A673 (cell line): ENCODE results near the gene TOR4A. TPM values are rescaled to one million over a fixed set of nuclear protein-coding genes. Genes with fewer than 3 reads are reported as not detected.

Source experiments
- BruUV-seq: library from RNA; stranded (reverse); fragments of 400-500 nt; replicated peaks from 2 replicates; lab custom pipeline; 2021; lab: Mats Ljungman, UMichigan
- CTCF ChIA-PET: fragments of 300-600 bp; sonication (Branson Sonifier 250); formaldehyde crosslinking; loops from one replicate; lab custom pipeline; 2022; ENCODE audit warnings: antibody characterized with exemption; lab: Charles Lee
- POLR2A ChIA-PET: fragments of 300-600 bp; sonication (Branson Sonifier 250); formaldehyde crosslinking; loops from one replicate; lab custom pipeline; 2022; ENCODE audit warnings: antibody characterized with exemption; ENCODE audit not compliant: low non-redundant PET; lab: Charles Lee
- DNase-seq: peaks from one replicate; pipeline ENCODE4 v3.0.0-alpha.2; 2015; ENCODE audit warnings: low spot score
- H3K27ac ChIP-seq: fragments of 200-600 bp; sonication (generic); 2 replicates; pipeline ENCODE4 v1.5.1; 2016; ENCODE audit warnings: mixed run types, low read depth, mild to moderate bottlenecking, mixed read lengths, antibody characterized with exemption, low read length; ENCODE audit not compliant: poor library complexity, severe bottlenecking
- H3K27me3 ChIP-seq: fragments of 200-600 bp; sonication (generic); replicated peaks from 2 replicates; pipeline ENCODE4 v1.6.1; 2017; ENCODE audit warnings: mixed run types, low read depth, mild to moderate bottlenecking, mixed read lengths, antibody characterized with exemption, low read length; ENCODE audit not compliant: insufficient read depth, poor library complexity
- H3K36me3 ChIP-seq: fragments of 200-600 bp; sonication (generic); 2 replicates; pipeline ENCODE4 v1.6.1; 2016; ENCODE audit warnings: mixed run types, mild to moderate bottlenecking, mixed read lengths, antibody characterized with exemption, low read length; ENCODE audit not compliant: insufficient read depth, poor library complexity, severe bottlenecking
- H3K4me1 ChIP-seq: fragments of 200-600 bp; sonication (generic); 2 replicates; pipeline ENCODE4 v1.6.1; 2017; ENCODE audit warnings: mixed run types, mild to moderate bottlenecking, mixed read lengths, antibody characterized with exemption, low read length; ENCODE audit not compliant: insufficient read depth, poor library complexity, severe bottlenecking
- H3K4me3 ChIP-seq: fragments of 200-600 bp; sonication (generic); 2 replicates; pipeline ENCODE4 v1.5.1; 2016; ENCODE audit warnings: low read depth, mixed run types, mild to moderate bottlenecking, mixed read lengths, low read length; ENCODE audit not compliant: poor library complexity, severe bottlenecking
- H3K9me3 ChIP-seq: fragments of 200-600 bp; sonication (generic); 2 replicates; pipeline ENCODE4 v1.6.1; 2016; ENCODE audit warnings: mixed run types, low read depth, mild to moderate bottlenecking, mixed read lengths, antibody characterized with exemption, low read length; ENCODE audit not compliant: poor library complexity, severe bottlenecking
- EZH2 ChIP-seq: fragments of 200-600 bp; sonication (generic); IDR thresholded peaks from 2 replicates; pipeline ENCODE4 v1.6.1; 2017; ENCODE audit warnings: borderline replicate concordance, low read depth, mild to moderate bottlenecking, mixed read lengths, antibody characterized with exemption, low read length; ENCODE audit not compliant: poor library complexity, severe bottlenecking
- intact Hi-C: fragments of 100-400 bp; cut with micrococcal nuclease; formaldehyde crosslinking; loops from one replicate; pipeline ENCODE4 v1.10.0; 2022; ENCODE audit not compliant: unreplicated experiment
- total RNA-seq: library from RNA; stranded (reverse); gene quantifications from 2 replicates; pipeline ENCODE4 v1.2.3, GENCODE V29; 2021
- TF ChIP-seq, protein P1 (sequence below): fragments of 300-800, 200-600 bp; sonication (generic); conservative IDR thresholded peaks from 2 replicates; pipeline ENCODE4 v1.5.1; 2017; ENCODE audit warnings: low read depth, mild to moderate bottlenecking, antibody characterized with exemption, low read length, moderate library complexity, mixed read lengths

Gene TOR4A
- total RNA-seq, 1 experiment from 2014 or later = 0.82 TPM

DNA sequence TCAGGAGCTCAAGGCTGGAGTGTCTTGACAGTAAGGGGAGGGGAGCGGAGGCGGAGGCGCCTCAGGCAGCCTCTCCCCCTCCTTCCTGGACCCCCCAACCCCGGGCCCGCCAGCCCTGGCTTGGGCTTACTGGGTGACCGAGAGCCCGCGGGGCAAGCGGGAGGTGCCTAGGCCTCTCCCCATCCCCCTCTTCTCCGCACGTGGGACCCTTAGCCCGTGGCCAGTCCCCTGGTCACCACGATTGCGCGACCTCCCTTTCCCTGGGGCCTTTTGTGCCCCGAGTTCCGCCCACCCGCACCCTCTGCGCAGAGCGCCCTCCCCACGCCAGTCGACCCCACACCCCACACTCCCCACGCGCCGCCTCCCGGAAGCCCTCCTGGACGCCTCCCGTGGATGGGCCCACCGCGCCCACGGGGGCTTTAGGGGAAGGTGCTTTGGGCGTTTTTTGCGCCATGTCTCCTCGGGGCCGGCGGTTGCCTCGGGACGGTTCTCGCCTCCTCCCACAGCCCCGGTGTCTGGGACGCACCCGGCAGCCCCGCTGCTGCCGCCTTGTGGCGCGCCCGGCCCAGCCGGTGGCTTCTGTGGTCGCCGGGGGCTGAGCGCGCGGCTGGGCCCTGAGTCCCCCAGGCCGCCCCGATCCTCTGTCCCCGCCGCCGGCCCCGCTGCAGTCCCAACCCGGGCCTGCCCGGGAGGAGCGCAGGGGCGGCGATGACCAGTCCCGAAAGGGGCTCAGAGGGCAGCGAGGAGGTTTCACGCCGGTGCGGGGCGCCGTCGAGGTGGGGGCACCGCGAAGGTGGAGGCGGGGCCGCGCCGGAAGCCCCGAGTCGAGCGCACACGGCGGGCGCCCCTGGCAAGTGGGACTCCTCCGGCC, 3.2 kb downstream of the TOR4A start:
- DNase-seq = peak; percentile 71
- TF ChIP-seq, protein P1, sequence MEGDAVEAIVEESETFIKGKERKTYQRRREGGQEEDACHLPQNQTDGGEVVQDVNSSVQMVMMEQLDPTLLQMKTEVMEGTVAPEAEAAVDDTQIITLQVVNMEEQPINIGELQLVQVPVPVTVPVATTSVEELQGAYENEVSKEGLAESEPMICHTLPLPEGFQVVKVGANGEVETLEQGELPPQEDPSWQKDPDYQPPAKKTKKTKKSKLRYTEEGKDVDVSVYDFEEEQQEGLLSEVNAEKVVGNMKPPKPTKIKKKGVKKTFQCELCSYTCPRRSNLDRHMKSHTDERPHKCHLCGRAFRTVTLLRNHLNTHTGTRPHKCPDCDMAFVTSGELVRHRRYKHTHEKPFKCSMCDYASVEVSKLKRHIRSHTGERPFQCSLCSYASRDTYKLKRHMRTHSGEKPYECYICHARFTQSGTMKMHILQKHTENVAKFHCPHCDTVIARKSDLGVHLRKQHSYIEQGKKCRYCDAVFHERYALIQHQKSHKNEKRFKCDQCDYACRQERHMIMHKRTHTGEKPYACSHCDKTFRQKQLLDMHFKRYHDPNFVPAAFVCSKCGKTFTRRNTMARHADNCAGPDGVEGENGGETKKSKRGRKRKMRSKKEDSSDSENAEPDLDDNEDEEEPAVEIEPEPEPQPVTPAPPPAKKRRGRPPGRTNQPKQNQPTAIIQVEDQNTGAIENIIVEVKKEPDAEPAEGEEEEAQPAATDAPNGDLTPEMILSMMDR = peak; percentile 68
- TF ChIP-seq EZH2 = no peak
- CTCF ChIA-PET = interaction anchor here (0.6 kb wide), 1 partner anchor 246 kb away, joined by 4 read pairs; no protein-coding TSS in a partner anchor
- no peaks in the 10 kb centered on the region for H3K36me3 ChIP-seq
- POLR2A ChIA-PET = interaction anchor here (0.6 kb wide), 1 partner anchor 63 kb away, joined by 13 read pairs; no protein-coding TSS in a partner anchor
- no peak overlapping the region for H3K27ac ChIP-seq
- H3K4me3 ChIP-seq = peak overlapping the region; percentile 41
- no peaks in the 10 kb centered on the region for H3K27me3 ChIP-seq
- H3K4me1 ChIP-seq = peaks cover 23% of the 10 kb centered on the region
- no peaks in the 10 kb centered on the region for H3K9me3 ChIP-seq
- BruUV-seq = no TSS peak
- intact Hi-C loops = no loop called here

GRCh38 chr9:137281345-137282116, 4.0 kb downstream of the TOR4A start:
- TF ChIP-seq EZH2 = no peak
- TF ChIP-seq, protein P1 = no peak
- intact Hi-C loops = no loop called here
- Histone ChIP-seq H3K27ac (no peak overlapping the region), H3K27me3 (no peaks in the 10 kb centered on the region), H3K4me1 (peaks cover 20% of the 10 kb centered on the region), H3K4me3 (peak overlapping the region; percentile 41), H3K36me3 (no peaks in the 10 kb centered on the region), H3K9me3 (no peaks in the 10 kb centered on the region)
- CTCF ChIA-PET = no interaction called here
- no TSS peak for BruUV-seq
- DNase-seq = no peak
- POLR2A ChIA-PET = no interaction called here

- no peaks in the 10 kb centered on the region for H3K27me3 ChIP-seq
- no peaks in the 10 kb centered on the region for H3K4me1 ChIP-seq
- TF ChIP-seq, protein P1 = peak; percentile 78
- TF ChIP-seq EZH2 = no peak
- POLR2A ChIA-PET = no interaction called here
- H3K9me3 ChIP-seq = no peaks in the 10 kb centered on the region
- peak; percentile 85 for DNase-seq
- CTCF ChIA-PET = interaction anchor here (0.6 to 1.1 kb wide), 8 partner anchors 10 to 240 kb away, joined by 3 to 5 read pairs (median 4); partner anchors contain the start of genes EXD3, NOXA1, NRARP and TOR4A
- no TSS peak for BruUV-seq
- H3K27ac ChIP-seq = no peak overlapping the region
- intact Hi-C loops = loop anchor here (2.0 kb wide), 1 partner anchor 240 kb away; no protein-coding TSS in a partner anchor
- no peak overlapping the region for H3K4me3 ChIP-seq
- no peaks in the 10 kb centered on the region for H3K36me3 ChIP-seq
Measured at GRCh38 chr9:137286975-137287383, 9.5 kb downstream of the TOR4A start.
